ENCODE data around the gene APCDD1L. TPM values are rescaled to one million over a fixed set of nuclear protein-coding genes. Genes with fewer than 3 reads are reported as not detected.

APCDD1L gene
- total and polyA plus RNA-seq, 11 donors: 0.24 to 1.1 (median 0.60) TPM; not detected in 2

DNA sequence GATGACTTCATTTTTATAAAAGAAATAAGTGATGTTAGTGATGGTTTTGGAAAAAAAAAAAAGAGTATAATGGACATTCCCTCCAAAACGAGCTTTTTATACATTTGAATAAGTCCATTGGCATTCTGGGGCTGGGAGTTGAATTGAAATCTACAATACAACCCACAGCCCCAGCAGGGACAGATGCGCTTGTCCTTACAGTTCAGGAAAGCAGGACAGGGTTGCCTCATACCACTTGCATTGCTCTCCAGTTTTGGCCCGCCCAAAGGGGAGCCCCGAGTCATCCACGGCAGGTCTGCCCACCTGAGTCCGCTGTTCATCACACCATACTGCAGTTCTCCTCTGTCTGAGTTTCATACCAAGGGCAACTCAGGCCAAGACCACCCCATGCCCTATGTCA lies 80.0 kb downstream of the APCDD1L start:
- H3K4me1 ChIP-seq: peaks cover 0 to 46% (median 36%) of the 10 kb centered on the region in 12 donors
- no peak for DNase-seq
- 91 to 92% (median 91%) methylated on average over 6 of the region's 6 CpGs for WGBS, 4 donors
- peaks cover 0 to 38% (median 0%) of the 10 kb centered on the region in 9 donors for H3K36me3 ChIP-seq
- no peak for ATAC-seq
- no peak overlapping the region for H3K27ac ChIP-seq
- intact Hi-C loops (cut with DNase I): no loop called here
- H3K4me3 ChIP-seq: no peak overlapping the region
- TF ChIP-seq POLR2A (IDR thresholded peaks at IDR 0.05): no peak
- TF ChIP-seq, protein P1, sequence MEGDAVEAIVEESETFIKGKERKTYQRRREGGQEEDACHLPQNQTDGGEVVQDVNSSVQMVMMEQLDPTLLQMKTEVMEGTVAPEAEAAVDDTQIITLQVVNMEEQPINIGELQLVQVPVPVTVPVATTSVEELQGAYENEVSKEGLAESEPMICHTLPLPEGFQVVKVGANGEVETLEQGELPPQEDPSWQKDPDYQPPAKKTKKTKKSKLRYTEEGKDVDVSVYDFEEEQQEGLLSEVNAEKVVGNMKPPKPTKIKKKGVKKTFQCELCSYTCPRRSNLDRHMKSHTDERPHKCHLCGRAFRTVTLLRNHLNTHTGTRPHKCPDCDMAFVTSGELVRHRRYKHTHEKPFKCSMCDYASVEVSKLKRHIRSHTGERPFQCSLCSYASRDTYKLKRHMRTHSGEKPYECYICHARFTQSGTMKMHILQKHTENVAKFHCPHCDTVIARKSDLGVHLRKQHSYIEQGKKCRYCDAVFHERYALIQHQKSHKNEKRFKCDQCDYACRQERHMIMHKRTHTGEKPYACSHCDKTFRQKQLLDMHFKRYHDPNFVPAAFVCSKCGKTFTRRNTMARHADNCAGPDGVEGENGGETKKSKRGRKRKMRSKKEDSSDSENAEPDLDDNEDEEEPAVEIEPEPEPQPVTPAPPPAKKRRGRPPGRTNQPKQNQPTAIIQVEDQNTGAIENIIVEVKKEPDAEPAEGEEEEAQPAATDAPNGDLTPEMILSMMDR (IDR thresholded peaks at IDR 0.05): no peak
- H3K9me3 ChIP-seq: no peaks in the 10 kb centered on the region
- H3K27me3 ChIP-seq: no peaks in the 10 kb centered on the region

DNA sequence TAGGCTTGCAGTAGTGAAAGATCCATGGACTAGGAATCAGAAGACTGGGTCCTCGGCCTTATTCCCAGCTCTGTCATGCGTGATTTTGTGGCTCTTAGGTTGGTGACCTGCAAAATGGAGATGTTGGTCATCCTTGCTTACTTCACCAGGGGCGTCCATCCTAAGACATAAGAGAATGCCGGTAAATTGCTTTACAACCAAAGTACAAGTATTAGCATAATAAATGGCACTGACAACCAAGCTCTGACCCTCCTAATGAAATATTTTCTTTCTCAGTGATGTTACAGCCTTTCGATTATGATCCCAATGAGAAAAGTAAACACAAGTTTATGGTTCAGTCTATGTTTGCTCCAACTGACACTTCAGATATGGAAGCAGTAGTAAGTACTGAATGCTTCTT lies 80.9 kb downstream of the APCDD1L start:
- TF ChIP-seq POLR2A (IDR thresholded peaks at IDR 0.05): no peak
- TF ChIP-seq, protein P1 (IDR thresholded peaks at IDR 0.05): no peak
- Histone ChIP-seq H3K27me3 (no peaks in the 10 kb centered on the region), H3K4me3 (no peak overlapping the region), H3K4me1 (peaks cover 0 to 36% (median 27%) of the 10 kb centered on the region in 12 donors), H3K36me3 (peaks cover 0 to 33% (median 0%) of the 10 kb centered on the region in 9 donors), H3K9me3 (no peaks in the 10 kb centered on the region), H3K27ac (no peak overlapping the region)
- no peak for ATAC-seq
- intact Hi-C loops (cut with DNase I): no loop called here
- WGBS, 4 donors: 94 to 99% (median 97%) methylated on average over 5 of the region's 5 CpGs
- DNase-seq: no peak

DNA sequence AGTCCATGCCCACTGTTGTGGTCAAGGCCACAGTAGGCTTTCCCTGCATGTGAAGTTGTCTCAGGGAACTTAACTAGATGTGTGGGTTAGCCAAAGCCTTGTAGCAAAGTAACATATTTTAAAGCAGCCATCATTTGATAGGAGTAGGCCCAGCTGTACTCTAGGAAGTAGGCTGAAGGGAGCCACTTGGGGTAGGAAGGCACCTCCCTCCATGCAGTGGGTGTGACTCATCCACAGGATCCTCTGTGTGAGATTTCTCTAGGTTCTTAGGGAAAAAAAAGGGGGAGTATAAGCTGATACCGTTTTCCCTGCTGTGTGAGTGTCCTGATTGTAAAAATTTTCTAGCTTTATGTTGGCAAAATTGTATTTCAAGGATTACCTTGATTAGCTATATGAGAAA lies 81.4 kb downstream of the APCDD1L start:
- Histone ChIP-seq H3K4me3 (no peak overlapping the region), H3K27ac (no peak overlapping the region), H3K4me1 (peaks cover 0 to 31% (median 23%) of the 10 kb centered on the region in 12 donors), H3K36me3 (peaks cover 0 to 29% (median 0%) of the 10 kb centered on the region in 9 donors), H3K27me3 (no peaks in the 10 kb centered on the region), H3K9me3 (peaks cover 0 to 1% (median 0%) of the 10 kb centered on the region in 12 donors)
- TF ChIP-seq, protein P1 (IDR thresholded peaks at IDR 0.05): no peak
- TF ChIP-seq POLR2A (IDR thresholded peaks at IDR 0.05): no peak
- DNase-seq: no peak
- peak in 3 of 4 donors; percentile 72 to 84 (median 72) for ATAC-seq
- WGBS, 4 donors: 36 to 43% (median 37%) methylated on average over 1 of the region's 1 CpG
- intact Hi-C loops (cut with DNase I): no loop called here

DNA sequence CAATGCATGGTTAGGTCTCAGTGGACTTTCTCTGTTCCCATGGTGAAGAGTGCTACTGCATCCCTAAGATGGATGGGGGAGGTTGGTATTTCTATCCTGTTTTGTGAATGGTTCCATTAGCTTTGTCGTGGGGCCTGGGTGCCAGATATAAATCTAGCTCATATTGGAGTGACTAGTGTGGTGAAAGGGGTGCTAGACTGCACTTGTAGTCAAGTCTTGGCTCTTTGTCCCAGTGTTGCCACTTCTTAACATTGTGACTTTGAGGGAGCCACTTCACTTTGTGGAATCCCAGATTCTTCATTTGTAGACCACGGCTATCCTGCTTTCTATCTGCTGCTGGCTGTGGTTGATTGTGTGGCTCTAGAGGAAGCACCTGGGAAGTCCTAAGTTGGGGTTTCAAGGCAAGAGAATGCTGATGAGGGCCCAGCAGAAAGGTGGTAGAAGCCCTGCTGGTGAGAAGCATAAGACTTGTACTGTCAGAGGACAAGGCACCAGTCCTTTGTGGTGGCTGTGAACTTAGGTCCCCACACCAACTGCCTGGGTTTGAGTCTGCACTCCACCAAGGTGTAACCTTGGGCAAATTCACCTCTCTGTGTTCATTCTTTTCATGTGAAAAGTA lies 82.1 kb downstream of the APCDD1L start:
- Histone ChIP-seq H3K27me3 (no peaks in the 10 kb centered on the region), H3K9me3 (peaks cover 0 to 5% (median 0%) of the 10 kb centered on the region in 12 donors), H3K4me1 (peaks cover 0 to 30% (median 23%) of the 10 kb centered on the region in 12 donors), H3K36me3 (peaks cover 0 to 25% (median 0%) of the 10 kb centered on the region in 9 donors), H3K4me3 (no peak overlapping the region), H3K27ac (no peak overlapping the region)
- DNase-seq: no peak
- ATAC-seq: no peak
- WGBS, 4 donors: 80 to 90% (median 87%) methylated on average over 2 of the region's 2 CpGs
- TF ChIP-seq, protein P1 (IDR thresholded peaks at IDR 0.05): no peak
- TF ChIP-seq POLR2A (IDR thresholded peaks at IDR 0.05): no peak
- intact Hi-C loops (cut with DNase I): no loop called here

All from heart left ventricle (tissue), 16 donors.